ENCODE measurements around the gene OR10A4. TPM values are rescaled to one million over a fixed set of nuclear protein-coding genes. Genes with fewer than 3 reads are reported as not detected.

The OR10A4 gene
- total and polyA plus RNA-seq, 2 donors (not counting 1 experiment from before 2014, with no cell fraction given): not detected

- H3K9me3 ChIP-seq (ENCODE audit: control extremely low read depth in 1 of 3, control insufficient read depth in 2 of 3, insufficient read depth in 1 of 3, low read length in 2 of 3): peaks cover 0 to 6% (median 0%) of the 10 kb centered on the region in 3 donors
- no peaks in the 10 kb centered on the region for H3K79me2 ChIP-seq (ENCODE audit: control insufficient read depth, insufficient read depth, low read length)
- ATAC-seq (ENCODE audit: low read depth) (no peak), DNase-seq (no peak)
- CTCF ChIA-PET: no interaction called here
- no peak overlapping the region for H3K4me2 ChIP-seq (replicated peaks; ENCODE audit: low read depth, low read length, poor library complexity, severe bottlenecking)
- no peaks in the 10 kb centered on the region for H3K27me3 Mint-ChIP-seq
- H3K4me3 Mint-ChIP-seq: no peak overlapping the region
- peaks cover 11 to 19% of the 10 kb centered on the region in 2 donors for H3K4me1 ChIP-seq (ENCODE audit: control insufficient read depth in 2 of 2, insufficient read depth in 2 of 2, low read length in 2 of 2)
- no peak overlapping the region for H3K27ac ChIP-seq (ENCODE audit: low read length in 2 of 2)
- no peak overlapping the region for H3K27ac Mint-ChIP-seq
- POLR2A ChIA-PET: no interaction called here
- no peaks in the 10 kb centered on the region for H3K9me3 Mint-ChIP-seq (ENCODE audit: insufficient read depth)
- intact Hi-C loops (cut with micrococcal nuclease): loop anchor here (10.0 kb wide), 1 partner anchor 170 kb away; no protein-coding TSS in a partner anchor
- H3K4me3 ChIP-seq (ENCODE audit: control extremely low read depth in 1 of 5, extremely low read depth in 1 of 5, insufficient read depth in 1 of 5, low read depth in 2 of 5, low read length in 4 of 5): no peak overlapping the region
- H3K27me3 ChIP-seq (replicated peaks in 1 of 4; ENCODE audit: control extremely low read depth in 1 of 4, control insufficient read depth in 3 of 4, insufficient read depth in 4 of 4, low read length in 3 of 4): peaks cover 0 to 22% (median 2%) of the 10 kb centered on the region in 4 experiments
- H3K9ac ChIP-seq (ENCODE audit: low read length): no peak overlapping the region
- no peaks in the 10 kb centered on the region for H3K36me3 ChIP-seq (replicated peaks in 1 of 2; ENCODE audit: control extremely low read depth in 1 of 2, control insufficient read depth in 1 of 2, extremely low read depth in 1 of 2, insufficient read depth in 2 of 2, low read length in 1 of 2)
- no peaks in the 10 kb centered on the region for H4K20me1 ChIP-seq (ENCODE audit: control insufficient read depth, insufficient read depth, low read length, poor library complexity, severe bottlenecking)
- peaks cover 19% of the 10 kb centered on the region for H3K4me1 Mint-ChIP-seq
- H2AFZ ChIP-seq (ENCODE audit: insufficient read depth, low read depth, low read length, poor library complexity, severe bottlenecking): no peak overlapping the region
- TF ChIP-seq EZH2 (IDR thresholded peaks at IDR 0.05; ENCODE audit: borderline replicate concordance, insufficient read depth, low read depth, low read length, poor library complexity, severe bottlenecking) (no peak), CTCF (IDR thresholded peaks at IDR 0.05) (no peak)
These were observed 48.7 kb downstream of the OR10A4 start for GRCh38 chr11:6925007-6925577.

DNA sequence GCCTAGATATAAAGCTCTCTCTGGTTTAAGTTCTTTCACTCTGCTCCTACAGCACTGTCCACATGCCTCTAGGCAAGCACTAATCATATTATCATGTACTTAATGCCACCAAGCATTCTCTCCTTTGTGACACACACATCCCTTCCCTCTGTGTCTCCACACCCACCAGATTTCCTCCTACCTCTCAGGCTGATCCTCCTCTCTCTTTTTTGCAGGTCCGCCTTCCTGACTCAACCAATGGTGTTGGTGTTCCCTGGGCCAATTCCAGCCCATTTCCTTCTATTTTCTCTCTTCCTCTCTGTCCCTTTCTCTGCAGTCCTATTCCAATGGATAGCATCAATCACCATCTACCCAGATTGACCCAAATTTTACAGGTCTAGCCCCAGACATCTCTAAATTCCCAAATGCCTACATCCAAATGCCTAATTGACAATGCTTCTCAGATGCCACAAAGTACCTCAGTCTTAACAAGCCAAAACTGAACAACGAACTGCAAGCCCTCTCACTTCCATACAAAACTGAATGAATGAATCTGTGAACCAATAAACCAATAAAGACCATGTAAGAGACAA, 49.3 kb downstream of the OR10A4 start:
- TF ChIP-seq CTCF (IDR thresholded peaks at IDR 0.05): no peak
- TF ChIP-seq EZH2 (IDR thresholded peaks at IDR 0.05; ENCODE audit: borderline replicate concordance, insufficient read depth, low read depth, low read length, poor library complexity, severe bottlenecking): no peak
- H3K9me3 ChIP-seq (ENCODE audit: control extremely low read depth in 1 of 3, control insufficient read depth in 2 of 3, insufficient read depth in 1 of 3, low read length in 2 of 3): peaks cover 0 to 6% (median 0%) of the 10 kb centered on the region in 3 donors
- peaks cover 0 to 22% (median 2%) of the 10 kb centered on the region in 4 experiments for H3K27me3 ChIP-seq (replicated peaks in 1 of 4; ENCODE audit: control extremely low read depth in 1 of 4, control insufficient read depth in 3 of 4, insufficient read depth in 4 of 4, low read length in 3 of 4)
- no peaks in the 10 kb centered on the region for H4K20me1 ChIP-seq (ENCODE audit: control insufficient read depth, insufficient read depth, low read length, poor library complexity, severe bottlenecking)
- H3K4me3 ChIP-seq (ENCODE audit: control extremely low read depth in 1 of 5, extremely low read depth in 1 of 5, insufficient read depth in 1 of 5, low read depth in 2 of 5, low read length in 4 of 5): peak overlapping the region in 4 of 5 experiments; percentile 63 to 77 (median 68)
- peak overlapping the region; percentile 76 for H3K4me2 ChIP-seq (replicated peaks; ENCODE audit: low read depth, low read length, poor library complexity, severe bottlenecking)
- ATAC-seq (ENCODE audit: low read depth) (peak; percentile 13), DNase-seq (no peak)
- CTCF ChIA-PET: no interaction called here
- H3K9ac ChIP-seq (ENCODE audit: low read length): peak overlapping the region; percentile 67
- peak overlapping the region; percentile 67 for H2AFZ ChIP-seq (ENCODE audit: insufficient read depth, low read depth, low read length, poor library complexity, severe bottlenecking)
- no peaks in the 10 kb centered on the region for H3K79me2 ChIP-seq (ENCODE audit: control insufficient read depth, insufficient read depth, low read length)
- H3K27ac ChIP-seq (ENCODE audit: low read length in 2 of 2): no peak overlapping the region
- peaks cover 19% of the 10 kb centered on the region for H3K4me1 Mint-ChIP-seq
- 100% methylated on average over 1 of the region's 2 CpGs for WGBS (ENCODE audit: insufficient coverage)
- peak overlapping the region; percentile 59 for H3K27ac Mint-ChIP-seq
- H3K4me3 Mint-ChIP-seq: peak overlapping the region; percentile 96
- POLR2A ChIA-PET: no interaction called here
- no peaks in the 10 kb centered on the region for H3K36me3 ChIP-seq (replicated peaks in 1 of 2; ENCODE audit: control extremely low read depth in 1 of 2, control insufficient read depth in 1 of 2, extremely low read depth in 1 of 2, insufficient read depth in 2 of 2, low read length in 1 of 2)
- H3K4me1 ChIP-seq (ENCODE audit: control insufficient read depth in 2 of 2, insufficient read depth in 2 of 2, low read length in 2 of 2): peaks cover 11 to 19% of the 10 kb centered on the region in 2 donors
- H3K9me3 Mint-ChIP-seq (ENCODE audit: insufficient read depth): no peaks in the 10 kb centered on the region
- H3K27me3 Mint-ChIP-seq: no peaks in the 10 kb centered on the region
- intact Hi-C loops (cut with micrococcal nuclease): loop anchor here (10.0 kb wide), 1 partner anchor 171 kb away; no protein-coding TSS in a partner anchor
